HCT116 (cell line): Measurements from ENCODE around the gene ARSG. TPM values are rescaled to one million over a fixed set of nuclear protein-coding genes. Genes with fewer than 3 reads are reported as not detected.
A peak's percentile ranks its signal among the peaks of the same experiment; 100 is the strongest.

ENCODE experiments used
- ATAC-seq: fragments of 200-7000 bp; cut with Tn5 transposase; 2 replicates; pipeline ENCODE4 v1.9.1; 2020; ENCODE audit warnings: mild to moderate bottlenecking, moderate library complexity
- BruUV-seq: library from RNA; stranded (reverse); fragments of 400-500 nt; replicated peaks from 2 replicates; lab custom pipeline; 2021; lab: Mats Ljungman, UMichigan
- CTCF ChIA-PET: fragments of 300-600 bp; sonication (Branson Sonifier 250); formaldehyde crosslinking; loops from one replicate; lab custom pipeline; 2021; ENCODE audit warnings: antibody characterized with exemption; lab: Charles Lee
- POLR2A ChIA-PET: fragments of 300-600, 350-600 bp; sonication (Branson Sonifier 250); formaldehyde crosslinking; loops from one replicate; lab custom pipeline; 2021; ENCODE audit warnings: antibody characterized with exemption; lab: Charles Lee
- RAD21 ChIA-PET, 2 experiments: fragments of 300-600 bp; sonication (Branson Sonifier 250); formaldehyde crosslinking; loops; one replicate each; lab custom pipeline; 2023; ENCODE audit warnings: low total read pairs in 2 of 2; ENCODE audit not compliant: uncharacterized antibody in 2 of 2, unreplicated experiment in 2 of 2, low non-redundant PET in 1 of 2; lab: Charles Lee
- DNase-seq: peaks from one replicate; pipeline ENCODE4 v3.0.0-alpha.2; 2010; ENCODE audit warnings: low read depth, low spot score
- H2AFZ ChIP-seq: fragments of 200-600 bp; shearing (Covaris generic), sonication (generic); 2 replicates; pipeline ENCODE4 v1.6.1; 2017; ENCODE audit warnings: low read depth, mixed run types, mixed read lengths, antibody characterized with exemption, low read length; ENCODE audit not compliant: poor library complexity, severe bottlenecking
- H3K27ac ChIP-seq: 2 replicates; pipeline ENCODE4 v1.5.1; 2012; ENCODE audit warnings: low read depth, low read length
- H3K27me3 ChIP-seq: fragments of 200-600 bp; sonication (generic); 2 replicates; pipeline ENCODE4 v1.6.1; 2016; ENCODE audit warnings: mixed run types, low read length, mixed read lengths; ENCODE audit not compliant: insufficient read depth
- H3K36me3 ChIP-seq, 2 experiments: fragments of 200-500 bp in 1 of 2; fragments of 200-600 bp in 1 of 2; sonication (Bioruptor generic) in 1 of 2; sonication (generic) in 1 of 2; 2 replicates each; pipeline versions ENCODE4 v1.5.1 to v1.6.1; 2014 to 2016; ENCODE audit warnings: low read length in 2 of 2, inconsistent platforms in 1 of 2, mixed read lengths in 1 of 2, mixed run types in 1 of 2; ENCODE audit not compliant: insufficient read depth in 2 of 2, control insufficient read depth in 1 of 2
- H3K4me1 ChIP-seq, 2 experiments: fragments of 200-600 bp in 1 of 2; sonication (generic) in 1 of 2; 2 replicates each; pipeline versions ENCODE4 v1.5.1 to v1.6.1; 2012 to 2017; ENCODE audit warnings: low read length in 2 of 2, inconsistent platforms in 1 of 2, mild to moderate bottlenecking in 1 of 2, mixed read lengths in 1 of 2, mixed run types in 1 of 2, moderate library complexity in 1 of 2; ENCODE audit not compliant: insufficient read depth in 2 of 2, control insufficient read depth in 1 of 2
- H3K4me2 ChIP-seq: fragments of 200-600 bp; sonication (generic); 2 replicates; pipeline ENCODE4 v1.6.1; 2017; ENCODE audit warnings: mixed run types, low read length, mixed read lengths
- H3K4me3 ChIP-seq, 2 experiments: fragments of 200-600 bp in 1 of 2; sonication (generic) in 1 of 2; replicated peaks in 1 of 2; 2 replicates each; pipeline ENCODE4 v1.5.1; 2011 to 2016; ENCODE audit warnings: low read length in 2 of 2, control low read depth in 1 of 2, low read depth in 1 of 2, mild to moderate bottlenecking in 1 of 2, mixed read lengths in 1 of 2, mixed run types in 1 of 2
- H3K79me2 ChIP-seq: fragments of 200-600 bp; sonication (generic); 2 replicates; pipeline ENCODE4 v1.6.1; 2017; ENCODE audit warnings: mild to moderate bottlenecking, mixed run types, low read length, moderate library complexity, mixed read lengths; ENCODE audit not compliant: insufficient read depth
- H3K9ac ChIP-seq: fragments of 200-600 bp; sonication (generic); 2 replicates; pipeline ENCODE4 v1.6.1; 2016; ENCODE audit warnings: low read length, mixed read lengths
- H3K9me2 ChIP-seq: fragments of 200-600 bp; sonication (generic), shearing (Covaris generic); 2 replicates; pipeline ENCODE4 v1.6.1; 2017; ENCODE audit warnings: mixed run types, mild to moderate bottlenecking, moderate library complexity; ENCODE audit not compliant: insufficient read depth
- H3K9me3 ChIP-seq, 2 experiments: fragments of 200-500 bp in 1 of 2; fragments of 200-600 bp in 1 of 2; sonication (Bioruptor generic) in 1 of 2; sonication (generic) in 1 of 2; 2 replicates each; pipeline ENCODE4 v1.6.1; 2014 to 2017; ENCODE audit warnings: low read length in 2 of 2, mixed read lengths in 2 of 2, inconsistent platforms in 1 of 2, low read depth in 1 of 2, mild to moderate bottlenecking in 1 of 2, mixed run types in 1 of 2, moderate library complexity in 1 of 2; ENCODE audit not compliant: control insufficient read depth in 1 of 2, insufficient read depth in 1 of 2
- H4K20me1 ChIP-seq: fragments of 200-600 bp; sonication (generic), shearing (Covaris generic); 2 replicates; pipeline ENCODE4 v1.6.1; 2017; ENCODE audit warnings: mixed run types, mild to moderate bottlenecking, moderate library complexity; ENCODE audit not compliant: insufficient read depth
- ELF1 ChIP-seq: IDR thresholded peaks from 2 replicates; pipeline ENCODE4 v1.6.1; 2012; ENCODE audit warnings: low read depth, borderline replicate concordance
- EZH2 ChIP-seq: fragments of 200-600 bp; sonication (generic); IDR thresholded peaks from 2 replicates; pipeline ENCODE4 v1.6.1; 2017; ENCODE audit warnings: antibody characterized with exemption, mixed run types
- EZH2phosphoT487 ChIP-seq: fragments of 200-600 bp; IDR thresholded peaks from 2 replicates; pipeline ENCODE4 v1.6.1; 2018; ENCODE audit warnings: antibody characterized with exemption, borderline replicate concordance
- JUND ChIP-seq: IDR thresholded peaks from 2 replicates; pipeline ENCODE4 v1.6.1; 2012
- POLR2A ChIP-seq: IDR thresholded peaks from 2 replicates; pipeline ENCODE4 v1.7.0; 2011; ENCODE audit warnings: borderline replicate concordance; ENCODE audit not compliant: insufficient read depth, insufficient read length; ENCODE audit errors: extremely low read depth
- POLR2AphosphoS5 ChIP-seq: IDR thresholded peaks from 2 replicates; pipeline ENCODE4 v1.6.1; 2011; ENCODE audit warnings: mild to moderate bottlenecking, low read depth, low read length, moderate library complexity
- RAD21 ChIP-seq: IDR thresholded peaks from 2 replicates; pipeline ENCODE4 v1.6.1; 2012; ENCODE audit warnings: low read depth, mild to moderate bottlenecking
- SIN3A ChIP-seq: IDR thresholded peaks from 2 replicates; pipeline ENCODE4 v1.6.1; 2012; ENCODE audit warnings: low read depth
- TCF7L2 ChIP-seq: IDR thresholded peaks from 2 replicates; pipeline ENCODE4 v1.7.0; 2011; ENCODE audit warnings: borderline replicate concordance, inconsistent platforms; ENCODE audit not compliant: insufficient read depth, insufficient read length; ENCODE audit errors: extremely low read depth
- YY1 ChIP-seq: IDR thresholded peaks from 2 replicates; pipeline ENCODE4 v1.6.1; 2011; ENCODE audit warnings: low read length, low read depth, moderate library complexity, mild to moderate bottlenecking; ENCODE audit not compliant: insufficient replicate concordance; ENCODE audit errors: extremely low read depth
- ZFX ChIP-seq: fragments of 450-650 bp; IDR thresholded peaks from 2 replicates; pipeline ENCODE4 v1.6.1; 2017
- ZNF274 ChIP-seq: fragments of 200-500 bp; sonication (Bioruptor generic); IDR thresholded peaks from 2 replicates; pipeline ENCODE4 v1.6.1; 2014; ENCODE audit warnings: mild to moderate bottlenecking, low read depth, low read length, inconsistent platforms
- intact Hi-C: fragments of 100-400 bp; cut with micrococcal nuclease; formaldehyde crosslinking; loops from 2 replicates; pipeline ENCODE4 v1.10.0; 2022
- total RNA-seq: library from RNA; stranded (reverse); gene quantifications from one replicate; pipeline ENCODE4 v1.2.1, GENCODE V29; 2021; ENCODE audit not compliant: unreplicated experiment
- TF ChIP-seq, protein P1 (sequence below): IDR thresholded peaks from 2 replicates; pipeline ENCODE4 v1.6.1; 2011; ENCODE audit warnings: mild to moderate bottlenecking, low read length, moderate library complexity; ENCODE audit not compliant: insufficient replicate concordance; ENCODE audit errors: extremely low read depth
- TF ChIP-seq, protein P2 (sequence below): IDR thresholded peaks from 2 replicates; pipeline ENCODE4 v1.6.1; 2012; ENCODE audit warnings: low read depth
- TF ChIP-seq, protein P3 (sequence below): IDR thresholded peaks from 2 replicates; pipeline ENCODE4 v1.6.1; 2012

ARSG gene
- total RNA-seq, 1 experiment from 2014 or later: 17.1 TPM

DNA sequence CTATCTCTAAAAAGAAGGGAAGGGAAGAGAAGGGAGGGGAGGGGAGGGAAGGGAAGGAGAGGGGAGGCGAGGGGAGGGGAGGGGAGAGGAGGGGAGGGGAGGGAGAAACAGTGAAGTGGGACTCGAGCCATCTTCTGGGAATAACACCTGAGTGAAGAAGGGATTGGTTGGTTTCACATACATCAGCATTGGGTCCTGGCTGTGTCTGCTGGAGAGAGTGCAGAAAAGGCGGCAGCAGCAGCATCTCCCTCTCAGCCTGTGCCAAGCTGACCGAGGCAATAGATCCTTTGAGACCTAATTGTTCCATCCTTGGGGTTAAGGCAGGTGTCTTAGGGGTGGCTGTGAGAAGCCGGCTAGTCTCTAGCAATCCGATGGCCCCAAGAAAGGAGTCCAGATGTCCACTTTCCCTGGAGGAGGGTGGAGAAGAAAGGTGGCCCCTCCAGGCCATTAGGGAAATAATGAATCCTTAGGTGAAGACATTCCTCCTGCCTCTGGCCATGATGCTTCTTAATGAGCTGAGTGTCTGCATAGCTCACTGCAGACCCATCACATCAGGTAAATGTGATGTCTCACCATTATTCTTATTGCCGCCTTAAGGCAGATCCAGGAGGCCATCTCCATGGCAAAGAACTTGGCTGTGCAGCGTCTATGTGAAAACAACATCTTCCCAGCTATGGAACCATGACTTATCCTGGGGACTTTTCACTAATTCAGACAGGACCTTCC is 94.4 kb downstream of the ARSG start:
- TF ChIP-seq ZNF274: no peak
- no peak for TF ChIP-seq TCF7L2
- no peak for TF ChIP-seq POLR2AphosphoS5
- TF ChIP-seq JUND: no peak
- TF ChIP-seq, protein P1, sequence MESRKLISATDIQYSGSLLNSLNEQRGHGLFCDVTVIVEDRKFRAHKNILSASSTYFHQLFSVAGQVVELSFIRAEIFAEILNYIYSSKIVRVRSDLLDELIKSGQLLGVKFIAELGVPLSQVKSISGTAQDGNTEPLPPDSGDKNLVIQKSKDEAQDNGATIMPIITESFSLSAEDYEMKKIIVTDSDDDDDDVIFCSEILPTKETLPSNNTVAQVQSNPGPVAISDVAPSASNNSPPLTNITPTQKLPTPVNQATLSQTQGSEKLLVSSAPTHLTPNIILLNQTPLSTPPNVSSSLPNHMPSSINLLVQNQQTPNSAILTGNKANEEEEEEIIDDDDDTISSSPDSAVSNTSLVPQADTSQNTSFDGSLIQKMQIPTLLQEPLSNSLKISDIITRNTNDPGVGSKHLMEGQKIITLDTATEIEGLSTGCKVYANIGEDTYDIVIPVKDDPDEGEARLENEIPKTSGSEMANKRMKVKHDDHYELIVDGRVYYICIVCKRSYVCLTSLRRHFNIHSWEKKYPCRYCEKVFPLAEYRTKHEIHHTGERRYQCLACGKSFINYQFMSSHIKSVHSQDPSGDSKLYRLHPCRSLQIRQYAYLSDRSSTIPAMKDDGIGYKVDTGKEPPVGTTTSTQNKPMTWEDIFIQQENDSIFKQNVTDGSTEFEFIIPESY: no peak
- no peak for TF ChIP-seq YY1
- TF ChIP-seq RAD21: no peak
- TF ChIP-seq, protein P2, sequence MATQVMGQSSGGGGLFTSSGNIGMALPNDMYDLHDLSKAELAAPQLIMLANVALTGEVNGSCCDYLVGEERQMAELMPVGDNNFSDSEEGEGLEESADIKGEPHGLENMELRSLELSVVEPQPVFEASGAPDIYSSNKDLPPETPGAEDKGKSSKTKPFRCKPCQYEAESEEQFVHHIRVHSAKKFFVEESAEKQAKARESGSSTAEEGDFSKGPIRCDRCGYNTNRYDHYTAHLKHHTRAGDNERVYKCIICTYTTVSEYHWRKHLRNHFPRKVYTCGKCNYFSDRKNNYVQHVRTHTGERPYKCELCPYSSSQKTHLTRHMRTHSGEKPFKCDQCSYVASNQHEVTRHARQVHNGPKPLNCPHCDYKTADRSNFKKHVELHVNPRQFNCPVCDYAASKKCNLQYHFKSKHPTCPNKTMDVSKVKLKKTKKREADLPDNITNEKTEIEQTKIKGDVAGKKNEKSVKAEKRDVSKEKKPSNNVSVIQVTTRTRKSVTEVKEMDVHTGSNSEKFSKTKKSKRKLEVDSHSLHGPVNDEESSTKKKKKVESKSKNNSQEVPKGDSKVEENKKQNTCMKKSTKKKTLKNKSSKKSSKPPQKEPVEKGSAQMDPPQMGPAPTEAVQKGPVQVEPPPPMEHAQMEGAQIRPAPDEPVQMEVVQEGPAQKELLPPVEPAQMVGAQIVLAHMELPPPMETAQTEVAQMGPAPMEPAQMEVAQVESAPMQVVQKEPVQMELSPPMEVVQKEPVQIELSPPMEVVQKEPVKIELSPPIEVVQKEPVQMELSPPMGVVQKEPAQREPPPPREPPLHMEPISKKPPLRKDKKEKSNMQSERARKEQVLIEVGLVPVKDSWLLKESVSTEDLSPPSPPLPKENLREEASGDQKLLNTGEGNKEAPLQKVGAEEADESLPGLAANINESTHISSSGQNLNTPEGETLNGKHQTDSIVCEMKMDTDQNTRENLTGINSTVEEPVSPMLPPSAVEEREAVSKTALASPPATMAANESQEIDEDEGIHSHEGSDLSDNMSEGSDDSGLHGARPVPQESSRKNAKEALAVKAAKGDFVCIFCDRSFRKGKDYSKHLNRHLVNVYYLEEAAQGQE: no peak
- TF ChIP-seq, protein P3, sequence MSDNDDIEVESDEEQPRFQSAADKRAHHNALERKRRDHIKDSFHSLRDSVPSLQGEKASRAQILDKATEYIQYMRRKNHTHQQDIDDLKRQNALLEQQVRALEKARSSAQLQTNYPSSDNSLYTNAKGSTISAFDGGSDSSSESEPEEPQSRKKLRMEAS: no peak
- TF ChIP-seq EZH2: no peak
- no peak for TF ChIP-seq EZH2phosphoT487
- TF ChIP-seq ZFX: no peak
- TF ChIP-seq ELF1: no peak
- no peak for TF ChIP-seq SIN3A
- no peak for TF ChIP-seq POLR2A
- Histone ChIP-seq H3K27ac (peak overlapping the region; percentile 7; the same call in 1 of the 2 replicates), H3K9me3 (no peaks in the 10 kb centered on the region), H3K9ac (no peak overlapping the region), H3K79me2 (no peaks in the 10 kb centered on the region), H2AFZ (no peak overlapping the region), H3K9me2 (no peaks in the 10 kb centered on the region), H4K20me1 (no peaks in the 10 kb centered on the region), H3K4me3 (no peak overlapping the region), H3K36me3 (no peaks in the 10 kb centered on the region), H3K4me2 (no peak overlapping the region), H3K4me1 (peaks cover 72 to 81% of the 10 kb centered on the region in 2 experiments), H3K27me3 (no peaks in the 10 kb centered on the region)
- ChIA-PET RAD21 (interaction anchor here in 1 of 2 experiments (0.6 kb wide), 1 partner anchor 37 kb away, joined by 3 read pairs; no protein-coding TSS in a partner anchor), CTCF (interaction anchor here (4.0 kb wide), 1 partner anchor 13 kb away, joined by 22 read pairs; no protein-coding TSS in a partner anchor), POLR2A (interaction anchor here (0.6 kb wide), 1 partner anchor 37 kb away, joined by 4 read pairs; no protein-coding TSS in a partner anchor)
- intact Hi-C loops: loop anchor here (10.0 kb wide), 1 partner anchor 981 kb away; no protein-coding TSS in a partner anchor
- ATAC-seq (no peak), DNase-seq (no peak)
- BruUV-seq: no TSS peak
